Karpas-422 (cell line): ENCODE results near the gene DONSON. TPM values are rescaled to one million over a fixed set of nuclear protein-coding genes. Genes with fewer than 3 reads are reported as not detected.

Experiments used
- DNase-seq: peaks from one replicate; pipeline ENCODE4 v3.0.0-alpha.2; 2015
- H2AFZ ChIP-seq: fragments of 200-600 bp; sonication (generic); 2 replicates; pipeline ENCODE4 v1.6.1; 2014; ENCODE audit warnings: antibody characterized with exemption, low read length, mixed read lengths
- H3K27ac ChIP-seq: fragments of 200-600 bp; sonication (generic); 2 replicates; pipeline ENCODE4 v1.5.1; 2014; ENCODE audit warnings: mild to moderate bottlenecking, low read length, moderate library complexity
- H3K27me3 ChIP-seq: fragments of 200-600 bp; sonication (generic); 2 replicates; pipeline ENCODE4 v1.6.1; 2014; ENCODE audit warnings: low read length, mixed read lengths
- H3K36me3 ChIP-seq: fragments of 200-600 bp; sonication (generic); 2 replicates; pipeline ENCODE4 v1.6.1; 2014; ENCODE audit warnings: low read length, mixed read lengths; ENCODE audit not compliant: insufficient read depth
- H3K4me1 ChIP-seq: fragments of 200-600 bp; sonication (generic); 2 replicates; pipeline ENCODE4 v1.6.1; 2014; ENCODE audit warnings: mild to moderate bottlenecking, low read length, mixed read lengths
- H3K4me2 ChIP-seq: fragments of 200-600 bp; sonication (generic); 2 replicates; pipeline ENCODE4 v1.6.1; 2014; ENCODE audit warnings: low read length, low read depth, mild to moderate bottlenecking; ENCODE audit not compliant: poor library complexity, severe bottlenecking
- H3K4me3 ChIP-seq: fragments of 200-600 bp; sonication (generic); 2 replicates; pipeline ENCODE4 v1.5.1; 2014; ENCODE audit warnings: mild to moderate bottlenecking, antibody characterized with exemption, low read length, mixed read lengths
- H3K79me2 ChIP-seq: fragments of 200-600 bp; sonication (generic); 2 replicates; pipeline ENCODE4 v1.6.1; 2014; ENCODE audit warnings: mild to moderate bottlenecking, low read length, mixed read lengths
- H3K9ac ChIP-seq: fragments of 200-600 bp; sonication (generic); 2 replicates; pipeline ENCODE4 v1.6.0; 2014; ENCODE audit warnings: low read length
- H3K9me2 ChIP-seq: fragments of 200-600 bp; sonication (generic), shearing (Covaris generic); replicated peaks from 2 replicates; pipeline ENCODE4 v1.6.0; 2014; ENCODE audit warnings: mild to moderate bottlenecking, low read length, moderate library complexity; ENCODE audit not compliant: insufficient read depth
- H3K9me3 ChIP-seq: fragments of 300-700, 200-600 bp; sonication (generic); 2 replicates; pipeline ENCODE4 v1.6.1; 2014; ENCODE audit warnings: low read length, mixed read lengths
- H4K20me1 ChIP-seq: fragments of 200-600 bp; sonication (generic); 2 replicates; pipeline ENCODE4 v1.6.1; 2014; ENCODE audit warnings: mild to moderate bottlenecking, antibody characterized with exemption, low read length, low read depth; ENCODE audit not compliant: insufficient read depth
- total RNA-seq: library from RNA; depleted of rRNA; stranded (reverse); fragments of >200 nt; shearing (Covaris generic); gene quantifications from 2 replicates; pipeline ENCODE4 v1.2.3, GENCODE V29; 2014; ENCODE audit warnings: low replicate concordance

Gene DONSON
- total RNA-seq, 1 experiment from 2014 or later, result 16.1 TPM

DNA sequence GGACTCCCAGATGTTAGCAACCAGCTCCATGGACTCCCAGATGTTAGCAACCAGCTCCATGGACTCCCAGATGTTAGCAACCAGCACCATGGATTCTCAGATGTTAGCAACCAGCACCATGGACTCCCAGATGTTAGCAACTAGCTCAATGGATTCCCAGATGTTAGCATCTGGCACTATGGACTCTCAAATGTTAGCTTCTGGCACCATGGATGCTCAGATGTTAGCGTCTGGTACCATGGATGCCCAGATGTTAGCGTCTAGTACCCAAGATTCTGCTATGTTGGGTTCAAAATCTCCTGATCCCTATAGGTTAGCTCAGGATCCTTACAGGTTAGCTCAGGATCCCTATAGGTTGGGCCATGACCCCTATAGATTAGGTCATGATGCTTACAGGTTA is 36.8 kb downstream of the DONSON start:
- Histone ChIP-seq H3K4me2 (no peak overlapping the region), H3K27me3 (no peaks in the 10 kb centered on the region), H3K4me3 (no peak overlapping the region), H3K9ac (no peak overlapping the region), H3K9me3 (no peaks in the 10 kb centered on the region), H3K4me1 (no peaks in the 10 kb centered on the region), H2AFZ (no peak overlapping the region), H3K9me2 (no peaks in the 10 kb centered on the region), H3K27ac (no peak overlapping the region), H3K36me3 (peaks cover 88% of the 10 kb centered on the region), H4K20me1 (peaks cover 83% of the 10 kb centered on the region), H3K79me2 (peaks cover 98% of the 10 kb centered on the region)
- DNase-seq, result no peak

GRCh38 chr21:33550772-33551660 is 37.5 kb downstream of the DONSON start:
- H3K9me2 ChIP-seq, result no peaks in the 10 kb centered on the region

DNA sequence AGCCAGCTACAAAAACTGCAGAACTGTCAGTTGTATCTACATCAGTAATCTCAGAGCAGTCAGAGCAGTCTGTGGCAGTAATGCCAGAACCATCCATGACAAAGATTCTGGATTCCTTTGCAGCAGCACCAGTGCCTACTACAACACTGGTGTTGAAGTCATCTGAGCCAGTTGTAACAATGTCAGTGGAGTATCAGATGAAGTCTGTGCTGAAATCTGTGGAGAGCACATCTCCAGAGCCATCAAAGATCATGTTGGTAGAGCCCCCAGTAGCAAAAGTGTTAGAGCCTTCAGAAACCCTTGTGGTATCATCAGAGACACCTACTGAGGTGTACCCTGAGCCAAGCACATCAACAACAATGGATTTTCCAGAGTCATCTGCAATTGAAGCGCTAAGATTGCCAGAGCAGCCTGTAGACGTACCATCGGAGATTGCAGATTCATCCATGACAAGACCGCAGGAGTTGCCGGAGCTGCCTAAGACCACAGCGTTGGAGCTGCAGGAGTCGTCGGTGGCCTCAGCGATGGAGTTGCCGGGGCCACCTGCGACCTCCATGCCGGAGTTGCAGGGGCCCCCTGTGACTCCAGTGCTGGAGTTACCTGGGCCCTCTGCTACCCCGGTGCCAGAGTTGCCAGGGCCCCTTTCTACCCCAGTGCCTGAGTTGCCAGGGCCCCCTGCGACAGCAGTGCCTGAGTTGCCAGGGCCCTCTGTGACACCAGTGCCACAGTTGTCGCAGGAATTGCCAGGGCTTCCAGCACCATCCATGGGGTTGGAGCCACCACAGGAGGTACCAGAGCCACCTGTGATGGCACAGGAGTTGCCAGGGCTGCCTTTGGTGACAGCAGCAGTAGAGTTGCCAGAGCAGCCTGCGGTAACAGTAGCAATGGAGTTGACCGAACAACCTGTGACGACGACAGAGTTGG is 38.4 kb downstream of the DONSON start:
- H4K20me1 ChIP-seq, result peaks cover 75% of the 10 kb centered on the region

More at GRCh38 chr21:33550772-33551660, 37.5 kb downstream of the DONSON start:
- Histone ChIP-seq H3K9me3 (no peaks in the 10 kb centered on the region), H3K27ac (no peak overlapping the region), H3K79me2 (peaks cover 98% of the 10 kb centered on the region), H3K9ac (no peak overlapping the region), H3K27me3 (no peaks in the 10 kb centered on the region), H2AFZ (no peak overlapping the region), H3K4me1 (no peaks in the 10 kb centered on the region), H3K4me2 (no peak overlapping the region), H3K36me3 (peaks cover 88% of the 10 kb centered on the region), H3K4me3 (no peak overlapping the region), H4K20me1 (peaks cover 78% of the 10 kb centered on the region)
- no peak for DNase-seq

GRCh38 chr21:33546086-33546485 is 42.4 kb downstream of the DONSON start:
- no peak for DNase-seq
- no peak overlapping the region for H3K9ac ChIP-seq
- peaks cover 21% of the 10 kb centered on the region for H3K4me1 ChIP-seq
- no peaks in the 10 kb centered on the region for H3K9me3 ChIP-seq
- H3K36me3 ChIP-seq, result peaks cover 55% of the 10 kb centered on the region
- no peaks in the 10 kb centered on the region for H3K27me3 ChIP-seq
- H3K9me2 ChIP-seq, result no peaks in the 10 kb centered on the region
- H4K20me1 ChIP-seq, result peaks cover 56% of the 10 kb centered on the region
- no peak overlapping the region for H2AFZ ChIP-seq
- H3K4me2 ChIP-seq, result no peak overlapping the region
- peaks cover 96% of the 10 kb centered on the region for H3K79me2 ChIP-seq
- no peak overlapping the region for H3K27ac ChIP-seq
- no peak overlapping the region for H3K4me3 ChIP-seq

More for the DNA sequence above, 38.4 kb downstream of the DONSON start:
- Histone ChIP-seq H3K36me3 (peaks cover 87% of the 10 kb centered on the region), H3K9me2 (no peaks in the 10 kb centered on the region), H3K4me3 (no peak overlapping the region), H3K27me3 (no peaks in the 10 kb centered on the region), H3K9me3 (no peaks in the 10 kb centered on the region), H3K27ac (no peak overlapping the region), H3K4me2 (no peak overlapping the region), H3K9ac (no peak overlapping the region), H3K79me2 (peaks cover 98% of the 10 kb centered on the region), H2AFZ (no peak overlapping the region), H3K4me1 (peaks cover 7% of the 10 kb centered on the region)
- DNase-seq, result no peak

GRCh38 chr21:33544451-33545195 is 43.9 kb downstream of the DONSON start:
- peak overlapping the region; percentile 91 for H3K4me2 ChIP-seq
- H3K4me1 ChIP-seq, result peaks cover 30% of the 10 kb centered on the region
- peaks cover 96% of the 10 kb centered on the region for H3K79me2 ChIP-seq
- H3K27ac ChIP-seq, result peak overlapping the region; percentile 89
- no peaks in the 10 kb centered on the region for H3K9me2 ChIP-seq
- peaks cover 41% of the 10 kb centered on the region for H4K20me1 ChIP-seq
- H3K4me3 ChIP-seq, result peak overlapping the region; percentile 83
- H3K9me3 ChIP-seq, result no peaks in the 10 kb centered on the region
- no peaks in the 10 kb centered on the region for H3K27me3 ChIP-seq
- H2AFZ ChIP-seq, result no peak overlapping the region
- peak overlapping the region; percentile 97 for H3K9ac ChIP-seq
- peaks cover 53% of the 10 kb centered on the region for H3K36me3 ChIP-seq
- no peak for DNase-seq

GRCh38 chr21:33543505-33544129 is 44.9 kb downstream of the DONSON start:
- Histone ChIP-seq H3K9ac (peak overlapping the region; percentile 97), H2AFZ (no peak overlapping the region), H3K36me3 (peaks cover 51% of the 10 kb centered on the region), H3K9me2 (no peaks in the 10 kb centered on the region), H3K4me2 (peak overlapping the region; percentile 91), H3K79me2 (peaks cover 94% of the 10 kb centered on the region), H3K27ac (peak overlapping the region; percentile 89), H3K4me1 (peaks cover 30% of the 10 kb centered on the region), H3K27me3 (no peaks in the 10 kb centered on the region), H3K9me3 (no peaks in the 10 kb centered on the region), H4K20me1 (peaks cover 31% of the 10 kb centered on the region), H3K4me3 (peak overlapping the region; percentile 83)
- peak; percentile 84 for DNase-seq

GRCh38 chr21:33542640-33543504 is 45.6 kb downstream of the DONSON start, which contains the start of gene SON:
SON (plus strand) TSS chr21:33543038; CDS start chr21:33543093, 55 bp downstream.
- peak within 1 kb of the TSS; percentile 35; the same call in 1 of the 2 replicates for H2AFZ ChIP-seq
- peaks cover 30% of the 10 kb centered on the region for H3K4me1 ChIP-seq
- H3K4me2 ChIP-seq, result peak within 1 kb of the TSS; percentile 96
- peak within 1 kb of the TSS; percentile 83 for H3K4me3 ChIP-seq
- H3K9ac ChIP-seq, result peak within 1 kb of the TSS; percentile 97
- peaks cover 51% of the 10 kb centered on the region for H3K36me3 ChIP-seq
- H3K9me3 ChIP-seq, result no peaks in the 10 kb centered on the region
- no peaks in the 10 kb centered on the region for H3K9me2 ChIP-seq
- peak within 1 kb of the TSS; percentile 96 for H3K27ac ChIP-seq
- peaks cover 92% of the 10 kb centered on the region for H3K79me2 ChIP-seq
- H3K27me3 ChIP-seq, result no peaks in the 10 kb centered on the region
- peak; percentile 99 for DNase-seq
- peaks cover 29% of the 10 kb centered on the region for H4K20me1 ChIP-seq
